ENCODE measurements around the gene UBB. TPM values are rescaled to one million over a fixed set of nuclear protein-coding genes. Genes with fewer than 3 reads are reported as not detected.

Gene UBB
- total RNA-seq, 3 donors from 2014 or later (not counting 1 experiment from before 2014, with no cell fraction given) = 1,492 to 1,665 (median 1,530) TPM

GRCh38 chr17:16339959-16340358 is 40.9 kb upstream of the UBB start:
- Histone ChIP-seq H3K9me3 (ENCODE audit: control insufficient read depth, insufficient read depth, low read length) (no peaks in the 10 kb centered on the region), H3K4me1 (ENCODE audit: control insufficient read depth, insufficient read depth, low read length) (no peaks in the 10 kb centered on the region), H3K27ac (ENCODE audit: low read length) (no peak overlapping the region), H3K27me3 (ENCODE audit: control insufficient read depth, insufficient read depth, low read length) (no peaks in the 10 kb centered on the region), H3K4me3 (ENCODE audit: low read length) (no peak overlapping the region), H3K36me3 (ENCODE audit: control insufficient read depth, insufficient read depth, low read length) (peaks cover 14% of the 10 kb centered on the region)
- Mint-ChIP-seq H3K4me1 (no peaks in the 10 kb centered on the region), H3K27ac (no peak overlapping the region), H3K27me3 (ENCODE audit: low read depth in 2 of 2) (no peaks in the 10 kb centered on the region), H3K4me3 (no peak overlapping the region), H3K36me3 (no peaks in the 10 kb centered on the region), H3K9me3 (no peaks in the 10 kb centered on the region)
- WGBS (ENCODE audit: insufficient coverage) = no CpG with 5 or more reads among the region's 1 CpG
- no peak for DNase-seq
- ATAC-seq = no peak
- TF ChIP-seq, protein P1, sequence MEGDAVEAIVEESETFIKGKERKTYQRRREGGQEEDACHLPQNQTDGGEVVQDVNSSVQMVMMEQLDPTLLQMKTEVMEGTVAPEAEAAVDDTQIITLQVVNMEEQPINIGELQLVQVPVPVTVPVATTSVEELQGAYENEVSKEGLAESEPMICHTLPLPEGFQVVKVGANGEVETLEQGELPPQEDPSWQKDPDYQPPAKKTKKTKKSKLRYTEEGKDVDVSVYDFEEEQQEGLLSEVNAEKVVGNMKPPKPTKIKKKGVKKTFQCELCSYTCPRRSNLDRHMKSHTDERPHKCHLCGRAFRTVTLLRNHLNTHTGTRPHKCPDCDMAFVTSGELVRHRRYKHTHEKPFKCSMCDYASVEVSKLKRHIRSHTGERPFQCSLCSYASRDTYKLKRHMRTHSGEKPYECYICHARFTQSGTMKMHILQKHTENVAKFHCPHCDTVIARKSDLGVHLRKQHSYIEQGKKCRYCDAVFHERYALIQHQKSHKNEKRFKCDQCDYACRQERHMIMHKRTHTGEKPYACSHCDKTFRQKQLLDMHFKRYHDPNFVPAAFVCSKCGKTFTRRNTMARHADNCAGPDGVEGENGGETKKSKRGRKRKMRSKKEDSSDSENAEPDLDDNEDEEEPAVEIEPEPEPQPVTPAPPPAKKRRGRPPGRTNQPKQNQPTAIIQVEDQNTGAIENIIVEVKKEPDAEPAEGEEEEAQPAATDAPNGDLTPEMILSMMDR (IDR thresholded peaks at IDR 0.05) = no peak
- intact Hi-C loops (cut with micrococcal nuclease) = no loop called here

- H3K36me3 Mint-ChIP-seq = no peaks in the 10 kb centered on the region
- intact Hi-C loops (cut with micrococcal nuclease) = no loop called here
- no peak overlapping the region for H3K4me3 Mint-ChIP-seq
- no peaks in the 10 kb centered on the region for H3K27me3 Mint-ChIP-seq (ENCODE audit: low read depth in 2 of 2)
- WGBS (ENCODE audit: insufficient coverage) = 96% methylated on average over 4 of the region's 4 CpGs
- H3K9me3 Mint-ChIP-seq = no peaks in the 10 kb centered on the region
- Histone ChIP-seq H3K27me3 (ENCODE audit: control insufficient read depth, insufficient read depth, low read length) (no peaks in the 10 kb centered on the region), H3K27ac (ENCODE audit: low read length) (no peak overlapping the region), H3K36me3 (ENCODE audit: control insufficient read depth, insufficient read depth, low read length) (peaks cover 14% of the 10 kb centered on the region), H3K9me3 (ENCODE audit: control insufficient read depth, insufficient read depth, low read length) (no peaks in the 10 kb centered on the region), H3K4me1 (ENCODE audit: control insufficient read depth, insufficient read depth, low read length) (no peaks in the 10 kb centered on the region), H3K4me3 (ENCODE audit: low read length) (no peak overlapping the region)
- TF ChIP-seq, protein P1 (IDR thresholded peaks at IDR 0.05) = no peak
- H3K4me1 Mint-ChIP-seq = no peaks in the 10 kb centered on the region
- no peak for DNase-seq
- ATAC-seq = no peak
- no peak overlapping the region for H3K27ac Mint-ChIP-seq
Observed at GRCh38 chr17:16342979-16343378, 37.9 kb upstream of the UBB start.

DNA sequence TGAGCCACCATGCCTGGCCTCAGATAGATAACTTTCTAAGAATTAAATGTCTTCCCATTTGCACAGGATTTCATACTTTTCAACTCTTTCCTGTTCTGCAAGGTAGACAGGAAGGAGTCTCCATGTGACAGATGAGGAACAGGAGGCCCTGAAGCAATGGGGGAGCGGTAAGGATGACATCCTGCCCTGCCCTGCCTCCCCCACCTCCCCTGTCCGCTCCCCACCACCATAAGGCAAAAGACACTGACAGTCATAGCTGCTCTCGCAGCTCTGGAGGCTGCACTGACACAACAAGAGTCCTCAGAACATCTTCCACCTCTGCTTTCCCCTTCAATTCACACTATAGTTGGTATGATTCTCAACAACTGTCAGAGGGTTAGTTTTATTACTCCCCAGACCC is 37.3 kb upstream of the UBB start:
- no peak for ATAC-seq
- H3K27me3 Mint-ChIP-seq (ENCODE audit: low read depth in 2 of 2) = no peaks in the 10 kb centered on the region
- intact Hi-C loops (cut with micrococcal nuclease) = no loop called here
- H3K4me1 ChIP-seq (ENCODE audit: control insufficient read depth, insufficient read depth, low read length) = no peaks in the 10 kb centered on the region
- no peak overlapping the region for H3K27ac ChIP-seq (ENCODE audit: low read length)
- H3K9me3 Mint-ChIP-seq = no peaks in the 10 kb centered on the region
- TF ChIP-seq, protein P1 (IDR thresholded peaks at IDR 0.05) = no peak
- no peaks in the 10 kb centered on the region for H3K9me3 ChIP-seq (ENCODE audit: control insufficient read depth, insufficient read depth, low read length)
- no peak for DNase-seq
- H3K4me3 ChIP-seq (ENCODE audit: low read length) = no peak overlapping the region
- WGBS (ENCODE audit: insufficient coverage) = 92% methylated on average over 2 of the region's 3 CpGs
- no peak overlapping the region for H3K27ac Mint-ChIP-seq
- H3K4me1 Mint-ChIP-seq = no peaks in the 10 kb centered on the region
- no peaks in the 10 kb centered on the region for H3K36me3 Mint-ChIP-seq
- H3K27me3 ChIP-seq (ENCODE audit: control insufficient read depth, insufficient read depth, low read length) = no peaks in the 10 kb centered on the region
- H3K36me3 ChIP-seq (ENCODE audit: control insufficient read depth, insufficient read depth, low read length) = peaks cover 16% of the 10 kb centered on the region
- no peak overlapping the region for H3K4me3 Mint-ChIP-seq

GRCh38 chr17:16345565-16345964 is 35.3 kb upstream of the UBB start:
- 90% methylated on average over 5 of the region's 5 CpGs for WGBS (ENCODE audit: insufficient coverage)
- H3K27me3 Mint-ChIP-seq (ENCODE audit: low read depth in 2 of 2) = no peaks in the 10 kb centered on the region
- no peak for DNase-seq

More at GRCh38 chr17:16345565-16345964, 35.3 kb upstream of the UBB start:
- H3K4me1 ChIP-seq (ENCODE audit: control insufficient read depth, insufficient read depth, low read length) = no peaks in the 10 kb centered on the region
- H3K9me3 ChIP-seq (ENCODE audit: control insufficient read depth, insufficient read depth, low read length) = no peaks in the 10 kb centered on the region
- no peaks in the 10 kb centered on the region for H3K27me3 ChIP-seq (ENCODE audit: control insufficient read depth, insufficient read depth, low read length)
- ATAC-seq = no peak
- H3K4me3 ChIP-seq (ENCODE audit: low read length) = no peak overlapping the region
- intact Hi-C loops (cut with micrococcal nuclease) = no loop called here
- no peak overlapping the region for H3K4me3 Mint-ChIP-seq
- H3K4me1 Mint-ChIP-seq = no peaks in the 10 kb centered on the region
- H3K36me3 ChIP-seq (ENCODE audit: control insufficient read depth, insufficient read depth, low read length) = peaks cover 16% of the 10 kb centered on the region
- no peak overlapping the region for H3K27ac Mint-ChIP-seq
- H3K27ac ChIP-seq (ENCODE audit: low read length) = no peak overlapping the region
- no peaks in the 10 kb centered on the region for H3K36me3 Mint-ChIP-seq
- no peaks in the 10 kb centered on the region for H3K9me3 Mint-ChIP-seq
- TF ChIP-seq, protein P1 (IDR thresholded peaks at IDR 0.05) = no peak
